HEK293 (cell line): ENCODE data around the gene CAPNS1.
A peak's percentile ranks its signal among the peaks of the same experiment; 100 is the strongest.

Source experiments
- AEBP2 ChIP-seq: fragments of 450-650 bp; formaldehyde crosslinking; IDR thresholded peaks from 2 replicates; pipeline ENCODE4 v1.5.1; 2016; ENCODE audit warnings: missing biosample characterization, missing genetic modification characterization, borderline replicate concordance
- BCL6B ChIP-seq: fragments of 450-650 bp; formaldehyde crosslinking; IDR thresholded peaks from 2 replicates; pipeline ENCODE4 v1.5.1; 2017; ENCODE audit warnings: missing biosample characterization, missing genetic modification characterization
- HOXC10 ChIP-seq: sonication (generic); formaldehyde crosslinking; IDR thresholded peaks from 2 replicates; pipeline ENCODE4 v1.8.1; 2023; ENCODE audit warnings: mild to moderate bottlenecking, missing genetic modification reagents
- KLF10 ChIP-seq: fragments of 450-650 bp; IDR thresholded peaks from 2 replicates; pipeline ENCODE4 v1.5.1; 2018; ENCODE audit warnings: missing biosample characterization, mild to moderate bottlenecking, missing genetic modification characterization
- KLF16 ChIP-seq: fragments of 450-650 bp; formaldehyde crosslinking; IDR thresholded peaks from 2 replicates; pipeline ENCODE4 v1.5.1; 2017; ENCODE audit warnings: missing biosample characterization, missing genetic modification characterization
- PRDM1 ChIP-seq: fragments of 450-650 bp; formaldehyde crosslinking; IDR thresholded peaks from 2 replicates; pipeline ENCODE4; 2016; ENCODE audit warnings: missing biosample characterization, missing genetic modification characterization
- ZFP37 ChIP-seq: fragments of 450-650 bp; formaldehyde crosslinking; IDR thresholded peaks from 2 replicates; pipeline ENCODE4 v1.5.1; 2016; ENCODE audit warnings: missing biosample characterization, missing genetic modification characterization
- ZFP69B ChIP-seq: fragments of 450-650 bp; formaldehyde crosslinking; IDR thresholded peaks from 2 replicates; pipeline ENCODE4 v1.5.1; 2016; ENCODE audit warnings: missing biosample characterization, missing genetic modification characterization
- ZNF121 ChIP-seq: fragments of 450-650 bp; formaldehyde crosslinking; IDR thresholded peaks from 2 replicates; pipeline ENCODE4 v1.5.1; 2016; ENCODE audit warnings: missing biosample characterization, missing genetic modification characterization
- ZNF146 ChIP-seq: fragments of 450-650 bp; formaldehyde crosslinking; IDR thresholded peaks from 2 replicates; pipeline ENCODE4 v1.5.1; 2016; ENCODE audit warnings: missing biosample characterization, missing genetic modification characterization
- ZNF148 ChIP-seq: fragments of 450-650 bp; formaldehyde crosslinking; IDR thresholded peaks from 2 replicates; pipeline ENCODE4 v1.5.0; 2017; ENCODE audit warnings: missing biosample characterization, missing genetic modification characterization, borderline replicate concordance
- ZNF169 ChIP-seq: fragments of 450-650 bp; formaldehyde crosslinking; IDR thresholded peaks from 2 replicates; pipeline ENCODE4 v1.5.1; 2016; ENCODE audit warnings: missing biosample characterization, missing genetic modification characterization
- ZNF174 ChIP-seq: fragments of 450-650 bp; formaldehyde crosslinking; IDR thresholded peaks from 2 replicates; pipeline ENCODE4 v1.5.0; 2017; ENCODE audit warnings: missing biosample characterization, mild to moderate bottlenecking, missing genetic modification characterization
- ZNF221 ChIP-seq: fragments of 450-650 bp; formaldehyde crosslinking; IDR thresholded peaks from 2 replicates; pipeline ENCODE4 v1.5.1; 2017; ENCODE audit warnings: missing biosample characterization, missing genetic modification characterization, borderline replicate concordance
- ZNF239 ChIP-seq: fragments of 450-650 bp; formaldehyde crosslinking; IDR thresholded peaks from 2 replicates; pipeline ENCODE4 v1.5.1; 2016; ENCODE audit warnings: missing biosample characterization, missing genetic modification characterization
- ZNF248 ChIP-seq: fragments of 450-650 bp; formaldehyde crosslinking; IDR thresholded peaks from 2 replicates; pipeline ENCODE4 v1.5.1; 2017; ENCODE audit warnings: missing biosample characterization, missing genetic modification characterization
- ZNF280C ChIP-seq: fragments of 450-650 bp; formaldehyde crosslinking; IDR thresholded peaks from 2 replicates; pipeline ENCODE4 v1.5.1; 2016; ENCODE audit warnings: missing biosample characterization, missing genetic modification characterization
- ZNF37A ChIP-seq: fragments of 450-650 bp; IDR thresholded peaks from 2 replicates; pipeline ENCODE4 v1.5.1; 2018; ENCODE audit warnings: missing biosample characterization, missing genetic modification characterization
- ZNF394 ChIP-seq: fragments of 450-650 bp; formaldehyde crosslinking; IDR thresholded peaks from 2 replicates; pipeline ENCODE4 v1.5.1; 2016; ENCODE audit warnings: missing biosample characterization, missing genetic modification characterization, mild to moderate bottlenecking, moderate library complexity, borderline replicate concordance
- ZNF416 ChIP-seq: fragments of 450-650 bp; formaldehyde crosslinking; IDR thresholded peaks from 2 replicates; pipeline ENCODE4 v1.5.1; 2016; ENCODE audit warnings: missing biosample characterization, missing genetic modification characterization
- ZNF473 ChIP-seq: fragments of 450-650 bp; formaldehyde crosslinking; IDR thresholded peaks from 2 replicates; pipeline ENCODE4 v1.5.1; 2017; ENCODE audit warnings: missing biosample characterization, missing genetic modification characterization
- ZNF48 ChIP-seq: fragments of 450-650 bp; formaldehyde crosslinking; IDR thresholded peaks from 2 replicates; pipeline ENCODE4 v1.5.1; 2016; ENCODE audit warnings: missing biosample characterization, missing genetic modification characterization
- ZNF501 ChIP-seq: fragments of 450-650 bp; formaldehyde crosslinking; IDR thresholded peaks from 2 replicates; pipeline ENCODE4 v1.5.1; 2016; ENCODE audit warnings: missing biosample characterization, missing genetic modification characterization
- ZNF529 ChIP-seq: fragments of 450-650 bp; formaldehyde crosslinking; IDR thresholded peaks from 2 replicates; pipeline ENCODE4 v1.5.1; 2017; ENCODE audit warnings: missing genetic modification characterization, missing biosample characterization; ENCODE audit not compliant: insufficient replicate concordance
- ZNF580 ChIP-seq: fragments of 450-650 bp; formaldehyde crosslinking; IDR thresholded peaks from 2 replicates; pipeline ENCODE4 v1.5.1; 2016; ENCODE audit warnings: missing biosample characterization, missing genetic modification characterization
- ZNF626 ChIP-seq: fragments of 450-650 bp; sonication (Bioruptor Pico); formaldehyde crosslinking; IDR thresholded peaks from 2 replicates; pipeline ENCODE4 v1.5.1; 2018; ENCODE audit warnings: missing biosample characterization, missing genetic modification characterization, inconsistent platforms
- ZNF654 ChIP-seq: fragments of 450-650 bp; formaldehyde crosslinking; IDR thresholded peaks from 2 replicates; pipeline ENCODE4 v1.5.1; 2016; ENCODE audit warnings: low read depth, missing biosample characterization, missing genetic modification characterization
- ZNF658 ChIP-seq: fragments of 450-650 bp; formaldehyde crosslinking; IDR thresholded peaks from 2 replicates; pipeline ENCODE4; 2016; ENCODE audit warnings: missing biosample characterization, missing genetic modification characterization
- ZNF664 ChIP-seq: fragments of 450-650 bp; formaldehyde crosslinking; IDR thresholded peaks from 2 replicates; pipeline ENCODE4 v1.5.1; 2016; ENCODE audit warnings: missing biosample characterization, missing genetic modification characterization
- ZNF791 ChIP-seq: fragments of 450-650 bp; formaldehyde crosslinking; IDR thresholded peaks from 2 replicates; pipeline ENCODE4 v1.5.1; 2016; ENCODE audit warnings: missing biosample characterization, missing genetic modification characterization
- ZNF792 ChIP-seq: fragments of 450-650 bp; formaldehyde crosslinking; IDR thresholded peaks from 2 replicates; pipeline ENCODE4 v1.5.1; 2016; ENCODE audit warnings: missing biosample characterization, missing genetic modification characterization
- ZSCAN16 ChIP-seq: fragments of 450-650 bp; formaldehyde crosslinking; IDR thresholded peaks from 2 replicates; pipeline ENCODE4 v1.5.1; 2016; ENCODE audit warnings: missing biosample characterization, missing genetic modification characterization

Gene CAPNS1

GRCh38 chr19:36140304-36141038 lies 605 bp downstream of the CAPNS1 start (continued):
- TF ChIP-seq ZNF48 (tag by site-specific recombination) (no peak), ZNF654 (no peak), ZNF792 (0 out of 2 replicates have a peak, but pooled peaks have one; percentile 50), ZNF239 (tag by site-specific recombination) (no peak), ZNF221 (tag by site-specific recombination) (no peak), ZNF146 (tag by site-specific recombination) (no peak), ZNF664 (no peak), ZNF658 (tag by site-specific recombination) (no peak), KLF16 (tag by site-specific recombination) (no peak; the same call in none of the 2 replicates), ZFP37 (tag by site-specific recombination) (peak; percentile 21; the same call in 1 of the 2 replicates), ZNF529 (no peak), ZNF791 (tag by site-specific recombination) (no peak), ZNF169 (tag by site-specific recombination) (no peak), ZNF174 (no peak), BCL6B (tag by site-specific recombination) (no peak), ZNF394 (no peak), ZNF501 (tag by site-specific recombination) (no peak), ZNF580 (tag by site-specific recombination) (no peak), ZNF473 (tag by site-specific recombination) (no peak), PRDM1 (tag by site-specific recombination) (no peak), HOXC10 (CRISPR knock-in tag) (no peak), ZNF148 (tag by site-specific recombination) (no peak), ZNF248 (tag by site-specific recombination) (no peak), ZNF37A (tag by site-specific recombination) (no peak), AEBP2 (tag by site-specific recombination) (no peak), ZNF416 (tag by site-specific recombination) (no peak; the same call in 1 of the 2 replicates), ZSCAN16 (tag by site-specific recombination) (0 out of 2 replicates have a peak, but pooled peaks have one; percentile 12), ZFP69B (peak; percentile 31; the same call in 1 of the 2 replicates), ZNF626 (tag by site-specific recombination) (no peak), ZNF280C (tag by site-specific recombination) (no peak), KLF10 (peak; percentile 91), ZNF121 (tag by site-specific recombination) (no peak)
